ENCODE data around the gene NKX2-2. TPM values are rescaled to one million over a fixed set of nuclear protein-coding genes. Genes with fewer than 3 reads are reported as not detected.

Gene NKX2-2
- total and polyA plus RNA-seq, 2 experiments from 2014 or later: not detected

DNA sequence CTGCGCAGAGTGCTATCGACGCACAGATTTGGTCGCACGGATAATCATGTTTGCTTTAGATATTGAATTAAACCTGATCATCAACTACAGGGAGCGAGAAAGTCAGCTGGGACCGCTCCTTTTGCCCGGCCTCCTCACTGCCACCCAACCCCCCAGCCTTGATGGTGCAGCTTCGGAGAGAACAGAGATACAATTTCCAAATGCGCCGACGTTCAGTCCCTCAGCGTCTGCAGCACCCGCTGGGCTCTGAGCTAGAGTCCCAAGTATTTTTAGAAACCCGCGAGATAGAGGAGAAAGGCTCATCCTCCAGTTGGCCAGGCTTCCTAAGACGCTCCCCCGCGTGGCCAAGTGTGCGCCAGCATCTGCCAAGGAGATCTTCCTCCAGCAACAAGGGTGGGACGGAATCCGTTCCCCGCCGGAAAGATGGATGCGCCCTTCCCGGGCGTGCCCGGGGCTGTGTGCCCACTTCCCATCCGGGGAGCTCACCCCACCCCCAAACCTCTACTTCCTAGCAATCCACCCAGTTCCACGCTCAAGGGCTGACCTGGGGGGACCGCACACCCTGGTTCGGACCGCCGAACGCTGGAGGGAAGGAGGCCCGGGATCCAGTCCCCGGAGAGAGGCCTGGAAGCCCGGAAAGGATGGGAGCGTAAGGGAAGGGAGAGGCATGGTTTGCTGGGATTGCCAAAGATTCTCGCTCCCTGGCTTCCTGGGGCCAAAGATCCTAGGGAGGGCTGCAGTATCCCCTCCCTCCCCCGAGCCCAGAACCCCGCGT, 4.1 kb downstream of the NKX2-2 start:
- Histone ChIP-seq H3K9me3 (ENCODE audit: low read depth) (no peaks in the 10 kb centered on the region), H3K36me3 (no peaks in the 10 kb centered on the region), H3K4me3 (no peak overlapping the region), H3K27ac (no peak overlapping the region), H3K27me3 (peaks cover 100% of the 10 kb centered on the region), H3K4me1 (ENCODE audit: low read depth) (peaks cover 3% of the 10 kb centered on the region)
- TF ChIP-seq, protein P1, sequence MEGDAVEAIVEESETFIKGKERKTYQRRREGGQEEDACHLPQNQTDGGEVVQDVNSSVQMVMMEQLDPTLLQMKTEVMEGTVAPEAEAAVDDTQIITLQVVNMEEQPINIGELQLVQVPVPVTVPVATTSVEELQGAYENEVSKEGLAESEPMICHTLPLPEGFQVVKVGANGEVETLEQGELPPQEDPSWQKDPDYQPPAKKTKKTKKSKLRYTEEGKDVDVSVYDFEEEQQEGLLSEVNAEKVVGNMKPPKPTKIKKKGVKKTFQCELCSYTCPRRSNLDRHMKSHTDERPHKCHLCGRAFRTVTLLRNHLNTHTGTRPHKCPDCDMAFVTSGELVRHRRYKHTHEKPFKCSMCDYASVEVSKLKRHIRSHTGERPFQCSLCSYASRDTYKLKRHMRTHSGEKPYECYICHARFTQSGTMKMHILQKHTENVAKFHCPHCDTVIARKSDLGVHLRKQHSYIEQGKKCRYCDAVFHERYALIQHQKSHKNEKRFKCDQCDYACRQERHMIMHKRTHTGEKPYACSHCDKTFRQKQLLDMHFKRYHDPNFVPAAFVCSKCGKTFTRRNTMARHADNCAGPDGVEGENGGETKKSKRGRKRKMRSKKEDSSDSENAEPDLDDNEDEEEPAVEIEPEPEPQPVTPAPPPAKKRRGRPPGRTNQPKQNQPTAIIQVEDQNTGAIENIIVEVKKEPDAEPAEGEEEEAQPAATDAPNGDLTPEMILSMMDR (IDR thresholded peaks at IDR 0.05; ENCODE audit: low read depth, low read length): peak; percentile 22
- peak in 1 of 2 donors; percentile 39 for DNase-seq (ENCODE audit: low read depth in 1 of 2, low spot score in 1 of 2)

DNA sequence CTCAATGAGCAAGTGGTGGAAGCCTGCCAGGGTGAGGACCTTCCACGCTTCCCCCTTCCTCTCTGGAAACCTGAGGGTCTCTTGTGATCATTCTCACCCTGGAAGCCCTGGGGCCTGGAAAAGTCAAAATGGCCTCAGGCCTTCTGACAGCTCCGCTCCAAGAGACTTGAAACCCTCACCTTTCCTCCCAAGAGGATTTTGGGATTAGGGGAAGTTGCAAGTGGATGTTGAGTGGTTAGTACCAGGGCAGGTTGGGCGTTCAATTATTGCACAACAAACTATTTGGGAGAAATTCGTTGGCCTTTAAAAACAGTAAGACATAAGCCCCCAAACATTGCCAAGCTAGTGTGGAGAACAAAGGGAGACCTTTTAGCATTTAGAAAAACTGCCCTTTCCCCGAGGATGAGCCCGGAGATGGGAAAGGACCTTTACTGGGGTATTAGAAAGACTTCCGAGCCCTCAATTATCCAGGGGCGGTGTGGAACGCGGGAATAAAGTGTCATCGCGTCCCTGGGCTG, 4.7 kb downstream of the NKX2-2 start:
- Histone ChIP-seq H3K4me1 (ENCODE audit: low read depth) (peaks cover 3% of the 10 kb centered on the region), H3K4me3 (no peak overlapping the region), H3K27me3 (peaks cover 100% of the 10 kb centered on the region), H3K9me3 (ENCODE audit: low read depth) (no peaks in the 10 kb centered on the region), H3K36me3 (no peaks in the 10 kb centered on the region), H3K27ac (no peak overlapping the region)
- TF ChIP-seq, protein P1 (IDR thresholded peaks at IDR 0.05; ENCODE audit: low read depth, low read length): no peak
- DNase-seq (ENCODE audit: low read depth in 1 of 2, low spot score in 1 of 2): no peak

DNA sequence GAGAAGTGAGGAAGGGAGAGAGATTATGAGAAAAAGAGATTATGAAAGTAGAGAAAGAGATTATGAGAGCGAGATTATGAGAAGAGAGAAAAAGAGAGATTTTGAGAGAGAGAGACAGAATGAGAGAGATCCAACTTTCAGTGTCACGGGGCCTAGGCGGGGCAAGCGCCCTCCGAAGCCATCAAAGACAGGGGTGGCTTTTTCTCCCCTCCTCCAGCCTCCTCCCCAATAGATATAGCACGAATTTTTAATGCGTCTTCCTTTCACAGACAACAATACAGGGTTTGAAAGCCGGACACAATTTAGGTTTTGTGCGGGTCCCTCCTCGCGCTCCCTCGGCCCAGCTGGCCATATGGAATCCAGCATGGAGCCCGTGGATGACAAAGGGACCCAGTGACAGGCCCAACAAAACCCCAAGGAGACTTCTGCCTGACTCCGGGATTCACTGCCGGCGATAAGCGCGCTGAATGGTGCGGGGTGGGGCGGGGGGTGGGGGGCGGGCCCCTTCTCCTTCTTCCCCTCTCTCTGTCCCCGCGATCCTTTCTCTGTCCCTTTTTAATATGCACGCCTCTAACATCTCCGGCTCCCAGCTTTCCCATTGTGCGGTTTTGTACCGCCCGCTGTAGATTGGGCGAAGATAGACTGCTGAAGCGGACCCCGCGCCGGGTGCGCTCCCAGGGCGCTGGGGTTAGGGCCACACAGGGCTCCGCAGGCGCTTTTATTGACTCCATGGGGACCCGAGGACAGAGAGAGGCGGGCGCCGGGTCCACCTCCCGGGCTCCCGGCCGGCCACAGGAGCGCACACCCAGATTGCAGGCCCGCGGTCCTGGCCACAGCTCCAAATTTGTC, 5.4 kb downstream of the NKX2-2 start:
- TF ChIP-seq, protein P1 (IDR thresholded peaks at IDR 0.05; ENCODE audit: low read depth, low read length): no peak
- no peaks in the 10 kb centered on the region for H3K9me3 ChIP-seq (ENCODE audit: low read depth)
- no peaks in the 10 kb centered on the region for H3K36me3 ChIP-seq
- DNase-seq (ENCODE audit: low read depth in 1 of 2, low spot score in 1 of 2): no peak
- H3K4me3 ChIP-seq: no peak overlapping the region
- peaks cover 3% of the 10 kb centered on the region for H3K4me1 ChIP-seq (ENCODE audit: low read depth)
- H3K27ac ChIP-seq: no peak overlapping the region
- peaks cover 100% of the 10 kb centered on the region for H3K27me3 ChIP-seq

DNA sequence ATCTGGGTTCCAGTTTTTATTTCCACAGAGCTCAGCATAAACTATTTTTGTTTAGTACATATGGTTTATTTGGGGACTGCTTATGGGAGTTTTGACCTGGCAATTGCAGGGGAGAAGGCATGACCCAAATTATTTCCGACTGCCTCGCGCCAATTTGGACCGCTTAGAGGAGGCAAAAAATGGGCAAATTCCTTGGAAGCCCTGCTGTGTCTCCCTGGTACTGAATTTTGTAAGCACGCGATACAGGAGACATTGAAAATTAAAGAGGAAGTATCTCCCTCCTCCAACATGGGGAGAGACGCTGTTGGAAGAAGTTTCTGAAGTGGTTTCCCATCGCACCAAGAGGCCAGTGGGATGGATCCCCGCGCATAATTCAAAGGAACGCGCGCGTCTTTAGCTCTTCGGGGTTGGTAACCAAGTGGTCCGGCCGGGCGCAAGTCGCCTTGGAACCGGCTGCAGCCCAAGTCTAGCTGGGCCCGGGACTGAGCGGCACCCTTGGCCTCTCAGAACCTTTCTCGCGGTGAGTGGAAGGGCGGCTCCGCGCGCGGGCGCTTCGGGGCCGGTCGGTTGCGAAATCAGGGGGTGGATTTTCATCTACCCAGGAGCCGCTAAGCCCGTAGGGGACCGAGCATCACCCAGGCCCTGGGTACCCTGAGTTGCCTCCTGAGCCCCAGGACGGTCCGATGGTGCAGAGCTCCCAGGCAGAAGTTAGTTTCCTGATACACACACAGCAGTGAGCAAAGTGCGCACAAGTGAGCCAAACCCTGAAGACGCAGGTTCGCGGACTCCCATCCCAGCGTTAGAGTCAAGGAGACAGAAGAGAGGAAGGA, 6.2 kb downstream of the NKX2-2 start:
- no peak overlapping the region for H3K4me3 ChIP-seq
- DNase-seq (ENCODE audit: low read depth in 1 of 2, low spot score in 1 of 2): no peak
- TF ChIP-seq, protein P1 (IDR thresholded peaks at IDR 0.05; ENCODE audit: low read depth, low read length): no peak

More for the DNA sequence above, 6.2 kb downstream of the NKX2-2 start:
- peaks cover 100% of the 10 kb centered on the region for H3K27me3 ChIP-seq
- no peaks in the 10 kb centered on the region for H3K9me3 ChIP-seq (ENCODE audit: low read depth)
- peaks cover 3% of the 10 kb centered on the region for H3K4me1 ChIP-seq (ENCODE audit: low read depth)
- no peaks in the 10 kb centered on the region for H3K36me3 ChIP-seq
- no peak overlapping the region for H3K27ac ChIP-seq
